Activated CD4-positive, alpha-beta T cell treated with anti-CD3 and anti-CD28 coated beads for 4 hours (primary cell): ENCODE data around the gene MEG3.
"Not testable (repeated sequence)": the region's sequence is repeated elsewhere in the genome, so short reads cannot be mapped to it uniquely, and the experiment has no call there.

Experiments
- DNase-seq, 2 donors: peaks; one replicate each; pipeline ENCODE4 v3.0.0-alpha.2; 2020

Gene MEG3

DNA sequence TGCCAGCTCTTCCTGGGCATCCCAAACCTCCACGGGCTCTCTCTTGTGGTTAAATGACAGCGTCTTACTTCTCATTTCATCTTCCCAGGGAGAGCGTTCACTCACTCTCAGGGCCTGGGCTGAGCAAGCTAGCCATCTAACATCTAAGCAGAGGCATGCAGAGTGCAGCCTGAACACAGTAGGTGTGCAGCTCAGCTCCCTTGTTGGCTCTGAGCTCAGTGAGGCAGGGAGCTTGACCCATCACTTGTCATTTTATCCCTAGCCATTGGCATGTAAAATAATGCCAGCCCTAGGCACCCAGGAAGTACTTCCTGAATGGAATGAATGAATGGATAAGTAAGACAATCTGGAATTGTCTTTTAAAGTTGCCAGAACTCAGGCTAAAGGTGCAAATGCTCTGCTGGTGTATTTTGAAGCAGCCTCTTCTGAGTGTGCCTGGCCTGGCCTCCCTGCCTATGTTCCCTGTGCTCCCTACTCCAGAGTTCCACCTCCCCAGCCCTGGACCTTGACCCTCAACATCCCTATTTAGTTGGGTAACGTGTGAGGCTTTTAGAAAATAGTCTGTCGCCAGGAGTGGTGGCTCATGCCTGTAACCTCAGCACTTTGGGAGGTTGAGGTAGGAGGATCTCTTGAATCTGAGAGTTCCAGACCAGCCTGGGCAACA lies 9.5 kb upstream of the MEG3 start:
- DNase-seq = no peak

DNA sequence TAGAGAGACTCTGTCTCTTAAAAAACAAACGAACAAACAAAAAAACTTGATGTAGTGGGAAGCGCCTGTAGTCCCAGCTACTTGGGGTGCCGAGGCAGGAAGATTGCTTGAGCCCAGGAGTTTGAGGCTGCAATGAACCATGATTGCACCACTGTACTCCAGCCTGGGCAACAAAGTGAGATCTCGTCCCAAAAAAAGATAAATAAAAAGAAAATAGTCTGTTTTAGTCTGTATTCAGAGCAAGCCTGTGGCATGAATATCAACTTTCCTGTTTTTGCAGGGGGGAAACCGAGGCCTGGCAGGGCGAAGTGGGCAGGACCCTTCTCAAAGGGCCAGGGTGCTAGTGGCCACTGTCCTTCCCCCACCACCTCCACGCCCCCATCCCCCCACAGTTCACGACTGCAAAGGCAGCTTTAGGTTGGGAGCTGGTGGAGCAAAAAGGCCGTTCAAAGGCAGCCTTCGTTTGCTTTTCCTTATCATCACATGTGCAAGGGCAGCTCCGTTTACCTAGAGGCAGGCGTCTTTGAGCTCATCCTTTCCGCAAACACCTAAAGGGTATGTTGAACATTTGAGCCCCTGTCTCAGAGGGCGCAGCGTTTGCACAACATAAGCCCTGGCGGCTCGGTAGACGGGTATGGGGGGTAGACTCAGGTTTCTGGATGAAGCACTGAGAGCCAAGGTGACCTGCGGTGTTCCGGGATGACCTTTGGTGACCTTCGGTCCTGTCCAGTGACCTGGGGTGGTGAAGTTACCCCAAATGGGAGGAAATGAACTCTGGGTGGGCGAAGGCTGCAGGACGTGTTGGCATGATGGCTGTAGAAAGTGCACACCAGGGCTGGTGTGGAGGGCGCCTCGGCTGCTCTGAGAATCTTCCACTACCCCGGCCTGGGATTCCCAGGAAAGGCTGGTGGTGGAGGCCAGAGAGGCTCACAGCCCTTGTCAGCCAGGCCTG lies 8.7 kb upstream of the MEG3 start:
- DNase-seq = no peak

- DNase-seq = no peak
Observed at GRCh38 chr14:100818221-100818699, 7.7 kb upstream of the MEG3 start.

GRCh38 chr14:100818923-100819322 lies 7.0 kb upstream of the MEG3 start:
- DNase-seq = not testable (repeated sequence)

GRCh38 chr14:100819453-100819828 lies 6.5 kb upstream of the MEG3 start:
- no peak for DNase-seq

GRCh38 chr14:100819829-100820475 lies 6.0 kb upstream of the MEG3 start:
- DNase-seq = no peak

- DNase-seq = no peak
Observed at GRCh38 chr14:100820957-100821356, 5.0 kb upstream of the MEG3 start.

GRCh38 chr14:100822013-100822412 lies 3.9 kb upstream of the MEG3 start:
- no peak for DNase-seq

- DNase-seq = no peak
Observed at GRCh38 chr14:100822532-100823296, 3.2 kb upstream of the MEG3 start.

DNA sequence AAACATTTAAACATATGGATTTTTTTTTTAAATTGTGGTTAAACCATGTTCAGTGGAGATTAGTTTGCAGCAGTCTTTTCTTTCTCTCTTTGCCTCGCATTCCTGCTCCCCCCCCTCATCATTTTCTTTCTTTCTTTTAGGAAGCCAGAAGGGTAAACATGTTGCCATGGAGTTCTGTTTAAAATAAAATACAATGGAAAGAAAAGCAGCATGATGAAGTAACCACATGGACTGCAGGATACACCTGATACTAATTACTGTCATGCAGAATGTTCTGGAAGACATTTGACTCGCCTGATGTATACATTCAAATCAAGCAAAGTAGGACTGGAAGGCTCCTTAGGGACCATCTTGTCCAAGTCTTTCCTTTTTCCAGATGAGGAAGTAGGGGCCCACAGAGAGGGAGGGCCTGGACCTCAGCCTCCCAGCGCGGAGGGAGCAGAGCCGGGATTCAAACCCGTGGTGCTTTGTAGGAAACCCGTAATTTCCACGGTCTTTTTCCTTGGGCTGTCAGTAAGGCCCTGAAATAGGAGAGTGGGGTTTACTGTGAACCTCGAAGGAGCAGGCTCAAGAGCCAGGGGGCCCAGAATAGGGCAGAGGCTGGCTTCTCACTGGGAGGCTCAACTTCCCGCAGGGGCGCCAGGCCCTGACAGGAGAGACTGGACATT lies 2.4 kb upstream of the MEG3 start:
- no peak for DNase-seq

- no peak for DNase-seq
Observed at GRCh38 chr14:100824091-100824551, 1.8 kb upstream of the MEG3 start.

- DNase-seq = no peak
Observed at GRCh38 chr14:100824901-100825712, 811 bp upstream of the MEG3 start.

DNA sequence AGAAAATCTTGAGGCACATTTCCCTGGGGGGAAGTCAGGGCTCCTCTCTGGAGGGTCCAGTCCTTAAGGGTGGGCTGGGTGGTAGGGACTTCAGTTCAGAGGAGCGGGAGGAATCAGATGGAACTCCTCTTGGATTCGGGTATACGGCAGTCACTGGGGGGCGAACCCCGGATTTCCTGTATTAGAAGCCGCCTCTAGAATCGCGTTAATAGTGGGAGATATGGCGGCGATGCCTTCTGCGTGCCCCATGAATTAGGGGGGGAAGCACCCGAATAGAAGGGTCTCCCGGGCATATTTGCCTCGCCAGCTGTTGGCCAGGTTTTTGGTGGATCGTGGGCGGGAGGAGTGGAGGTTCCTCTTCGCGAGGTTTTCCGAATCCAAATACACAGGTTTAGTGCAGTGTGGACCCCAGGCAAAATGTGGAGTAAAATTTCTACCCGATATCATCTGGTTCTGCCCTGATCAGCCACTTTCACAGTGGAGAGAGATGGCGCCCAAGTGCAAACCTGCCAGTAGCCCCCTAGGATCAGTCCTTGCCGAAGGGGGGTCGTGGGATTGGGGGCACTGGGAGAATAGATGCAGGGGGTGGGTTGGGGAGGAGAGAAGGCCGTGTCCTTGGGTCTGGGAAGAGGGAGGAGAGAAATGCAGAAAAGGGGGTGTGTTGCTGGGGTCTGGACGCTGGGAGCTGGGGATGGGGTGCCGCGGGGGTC lies 628 bp downstream of the MEG3 start:
- no peak for DNase-seq

- DNase-seq = no peak
Observed at GRCh38 chr14:100827101-100828021, 1.4 kb downstream of the MEG3 start.

GRCh38 chr14:100828031-100828769 lies 2.3 kb downstream of the MEG3 start:
- DNase-seq = no peak

DNA sequence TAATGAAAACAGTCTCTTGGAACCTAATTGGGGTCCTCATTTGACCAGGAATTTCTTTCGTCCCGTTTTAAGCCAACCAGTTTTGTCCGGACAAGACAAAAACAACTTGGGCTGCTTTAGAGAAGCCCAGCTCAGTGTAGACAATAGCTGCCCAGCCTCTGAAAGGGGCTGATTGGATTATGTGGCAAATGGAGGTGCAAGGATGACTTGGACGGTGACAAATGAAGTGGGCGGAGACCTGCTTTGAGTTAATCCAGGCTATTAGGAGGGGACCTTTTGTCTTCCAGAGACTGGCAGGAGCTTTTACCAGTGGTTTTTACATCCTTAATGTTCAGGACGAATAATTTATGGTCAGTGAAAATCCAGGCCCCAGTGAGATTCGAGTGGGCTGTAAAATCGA lies 4.8 kb downstream of the MEG3 start:
- no peak for DNase-seq

DNA sequence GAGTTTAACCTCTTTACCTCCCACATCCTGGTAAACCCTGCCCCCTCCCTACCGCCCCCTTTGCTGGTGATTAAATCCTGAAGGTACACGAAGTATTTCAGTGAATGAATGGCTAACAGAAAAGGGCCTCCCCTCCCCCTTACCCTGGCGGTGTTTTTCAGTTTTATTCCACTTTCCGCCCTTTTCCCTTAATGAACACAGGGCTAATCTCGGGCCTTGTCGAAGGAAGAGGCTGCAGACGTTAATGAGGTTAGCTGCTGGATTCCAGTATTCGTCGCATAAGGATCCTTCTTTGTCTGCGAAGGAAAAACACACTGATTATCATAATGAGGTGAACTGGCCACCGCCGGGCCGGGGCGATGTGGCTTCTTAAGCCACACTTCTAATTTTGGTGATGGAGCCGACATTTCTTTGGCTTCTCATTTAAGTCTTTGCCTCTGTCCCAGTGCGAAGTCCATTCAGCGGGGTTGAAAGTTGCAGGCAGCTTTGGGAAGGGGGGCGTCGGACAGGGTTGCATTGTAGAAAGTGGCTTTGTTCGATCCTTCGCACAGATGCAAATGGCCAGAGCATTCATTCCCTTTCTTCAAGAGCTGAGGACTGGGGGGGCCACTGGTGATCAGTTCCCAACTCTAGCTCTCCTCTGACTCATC lies 6.5 kb downstream of the MEG3 start:
- DNase-seq = no peak
